GM13976 (cell line): Measurements from ENCODE around the gene KIF22.

Experiments used
- DNase-seq: peaks from one replicate; pipeline ENCODE4 v3.0.0; 2012; ENCODE audit warnings: low spot score
- CTCF ChIP-seq: IDR thresholded peaks from 2 replicates; pipeline ENCODE4 v1.5.1; 2012; ENCODE audit warnings: borderline replicate concordance, mild to moderate bottlenecking; ENCODE audit not compliant: insufficient read depth; ENCODE audit errors: extremely low read depth, missing control alignments, control extremely low read depth
- in situ Hi-C: fragments of 300-500 bp; cut with MboI; formaldehyde crosslinking; loops from one replicate; pipeline ENCODE4 v1.12.0; 2022; ENCODE audit warnings: low sequenced_read_pairs, mixed read lengths, inconsistent platforms; ENCODE audit not compliant: unreplicated experiment

The KIF22 gene

GRCh38 chr16:29850998-29851397 is 60.4 kb downstream of the KIF22 start:
- in situ Hi-C loops: no loop called here
- DNase-seq: no peak
- TF ChIP-seq CTCF: no peak

DNA sequence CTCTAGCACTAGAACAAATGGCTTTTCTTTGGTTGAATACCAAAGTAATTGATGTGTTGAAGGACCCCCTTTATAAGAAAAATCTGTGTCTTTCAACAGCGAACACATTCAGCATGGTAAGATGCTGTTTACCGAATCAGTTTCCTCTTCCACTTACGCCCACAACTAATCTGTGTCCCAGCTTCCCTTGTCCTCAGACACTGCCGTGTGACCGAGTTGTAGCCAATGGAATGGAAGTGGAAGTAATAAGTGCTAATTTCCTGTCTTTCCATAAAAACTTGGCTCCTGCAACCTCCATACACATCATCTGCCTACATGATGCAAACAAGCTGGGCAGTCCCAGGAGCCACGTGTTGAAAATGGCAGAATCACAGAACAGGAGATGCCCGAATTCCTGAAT is 62.1 kb downstream of the KIF22 start:
- in situ Hi-C loops: no loop called here
- no peak for DNase-seq
- TF ChIP-seq CTCF: no peak

DNA sequence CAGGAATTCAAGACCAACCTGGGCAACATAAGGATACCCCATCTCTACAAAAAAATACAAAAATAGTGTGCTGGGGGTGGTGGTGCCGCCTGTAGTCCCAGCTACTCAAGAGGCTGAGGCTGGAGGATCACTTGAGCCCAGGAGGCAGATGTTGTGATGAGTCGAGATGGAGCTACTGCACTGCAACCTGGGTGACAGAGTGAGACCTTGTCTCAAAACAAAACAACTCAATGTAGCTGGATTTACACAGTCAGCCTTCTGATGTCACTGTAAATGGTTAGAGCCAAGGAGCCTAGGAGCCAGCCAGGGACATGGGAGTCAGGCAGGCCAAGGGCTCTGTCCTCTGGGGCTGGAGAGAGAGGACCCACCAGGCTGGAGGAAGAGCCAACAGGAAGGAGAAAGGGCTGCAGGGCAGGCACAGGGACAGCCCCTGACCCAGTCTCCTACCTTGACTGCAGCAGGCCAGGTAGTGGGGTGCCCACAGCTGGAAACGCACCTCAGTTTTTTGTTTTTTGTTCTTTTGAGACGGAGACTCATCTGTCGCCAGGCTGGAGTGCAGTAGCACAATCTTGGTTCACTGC is 64.1 kb downstream of the KIF22 start:
- in situ Hi-C loops: no loop called here
- TF ChIP-seq CTCF: no peak
- no peak for DNase-seq
